Measurements from ENCODE around the gene ATP8B4.

Gene ATP8B4

GRCh38 chr15:49916998-49917397 lies 202.0 kb downstream of the ATP8B4 start:
- Histone ChIP-seq H3K27me3 (ENCODE audit: insufficient read depth, low read length, poor library complexity, severe bottlenecking) (no peaks in the 10 kb centered on the region), H3K9me2 (replicated peaks; ENCODE audit: low read depth, low read length) (0 out of 2 replicates have a peak, but pooled peaks cover 3% of the 10 kb centered on the region), H3K9ac (ENCODE audit: low read depth, low read length, poor library complexity, severe bottlenecking) (no peak overlapping the region), H3F3A (ENCODE audit: low read depth) (no peaks in the 10 kb centered on the region), H4K20me1 (ENCODE audit: insufficient read depth, low read length, poor library complexity, severe bottlenecking) (no peaks in the 10 kb centered on the region), H3K4me1 (ENCODE audit: insufficient read depth, low read length, poor library complexity, severe bottlenecking) (peaks cover 13% of the 10 kb centered on the region), H2AFZ (ENCODE audit: low read length) (no peak overlapping the region), H3K9me3 (ENCODE audit: insufficient read depth, low read depth, low read length) (no peaks in the 10 kb centered on the region), H3K4me3 (ENCODE audit: low read length, poor library complexity, severe bottlenecking) (no peak overlapping the region), H3K79me2 (ENCODE audit: insufficient read depth, low read length) (no peaks in the 10 kb centered on the region), H3K36me3 (ENCODE audit: insufficient read depth, low read length) (no peaks in the 10 kb centered on the region), H3K4me2 (ENCODE audit: low read depth, low read length, poor library complexity, severe bottlenecking) (no peak overlapping the region)
- TF ChIP-seq EZH2phosphoT487 (IDR thresholded peaks at IDR 0.05; ENCODE audit: borderline replicate concordance) (no peak), CTCF (conservative IDR thresholded peaks at IDR 0.05; ENCODE audit: low read length) (no peak)

- H3F3A ChIP-seq (ENCODE audit: low read depth), result no peaks in the 10 kb centered on the region
- no peak overlapping the region for H3K4me3 ChIP-seq (ENCODE audit: low read length, poor library complexity, severe bottlenecking)
- no peak overlapping the region for H3K9ac ChIP-seq (ENCODE audit: low read depth, low read length, poor library complexity, severe bottlenecking)
- H3K4me2 ChIP-seq (ENCODE audit: low read depth, low read length, poor library complexity, severe bottlenecking), result no peak overlapping the region
- H3K9me2 ChIP-seq (replicated peaks; ENCODE audit: low read depth, low read length), result 0 out of 2 replicates have a peak, but pooled peaks cover 3% of the 10 kb centered on the region
- no peaks in the 10 kb centered on the region for H3K79me2 ChIP-seq (ENCODE audit: insufficient read depth, low read length)
- no peaks in the 10 kb centered on the region for H3K9me3 ChIP-seq (ENCODE audit: insufficient read depth, low read depth, low read length)
- no peak for TF ChIP-seq EZH2phosphoT487 (IDR thresholded peaks at IDR 0.05; ENCODE audit: borderline replicate concordance)
- TF ChIP-seq CTCF (conservative IDR thresholded peaks at IDR 0.05; ENCODE audit: low read length), result no peak
- no peaks in the 10 kb centered on the region for H3K27me3 ChIP-seq (ENCODE audit: insufficient read depth, low read length, poor library complexity, severe bottlenecking)
- H4K20me1 ChIP-seq (ENCODE audit: insufficient read depth, low read length, poor library complexity, severe bottlenecking), result no peaks in the 10 kb centered on the region
- H2AFZ ChIP-seq (ENCODE audit: low read length), result no peak overlapping the region
- H3K4me1 ChIP-seq (ENCODE audit: insufficient read depth, low read length, poor library complexity, severe bottlenecking), result peaks cover 13% of the 10 kb centered on the region
- H3K36me3 ChIP-seq (ENCODE audit: insufficient read depth, low read length), result no peaks in the 10 kb centered on the region
These were observed 203.2 kb downstream of the ATP8B4 start for GRCh38 chr15:49915822-49916221.

- TF ChIP-seq CTCF (conservative IDR thresholded peaks at IDR 0.05; ENCODE audit: low read length), result no peak
- TF ChIP-seq EZH2phosphoT487 (IDR thresholded peaks at IDR 0.05; ENCODE audit: borderline replicate concordance), result no peak
- no peaks in the 10 kb centered on the region for H3K4me1 ChIP-seq (ENCODE audit: insufficient read depth, low read length, poor library complexity, severe bottlenecking)
- H3K4me3 ChIP-seq (ENCODE audit: low read length, poor library complexity, severe bottlenecking), result no peak overlapping the region
- no peaks in the 10 kb centered on the region for H3K36me3 ChIP-seq (ENCODE audit: insufficient read depth, low read length)
- no peaks in the 10 kb centered on the region for H3F3A ChIP-seq (ENCODE audit: low read depth)
- no peaks in the 10 kb centered on the region for H3K79me2 ChIP-seq (ENCODE audit: insufficient read depth, low read length)
- no peaks in the 10 kb centered on the region for H4K20me1 ChIP-seq (ENCODE audit: insufficient read depth, low read length, poor library complexity, severe bottlenecking)
- no peak overlapping the region for H3K9ac ChIP-seq (ENCODE audit: low read depth, low read length, poor library complexity, severe bottlenecking)
- H3K27me3 ChIP-seq (ENCODE audit: insufficient read depth, low read length, poor library complexity, severe bottlenecking), result no peaks in the 10 kb centered on the region
- no peaks in the 10 kb centered on the region for H3K9me3 ChIP-seq (ENCODE audit: insufficient read depth, low read depth, low read length)
- H3K4me2 ChIP-seq (ENCODE audit: low read depth, low read length, poor library complexity, severe bottlenecking), result no peak overlapping the region
- H2AFZ ChIP-seq (ENCODE audit: low read length), result no peak overlapping the region
- no peaks in the 10 kb centered on the region for H3K9me2 ChIP-seq (replicated peaks; ENCODE audit: low read depth, low read length)
These were observed 210.1 kb downstream of the ATP8B4 start for GRCh38 chr15:49908933-49909295.

All from Loucy (cell line).